NCI-H2227 treated with DMSO at 0.1 percent for 48 hours (cell line): ENCODE data around the gene COMT.
"Not testable (repeated sequence)": the region's sequence is repeated elsewhere in the genome, so short reads cannot be mapped to it uniquely, and the experiment has no call there.

Experiments used
- DNase-seq: peaks from one replicate; lab custom pipeline; 2025; lab: John Stamatoyannopoulos, UW

The COMT gene

DNA sequence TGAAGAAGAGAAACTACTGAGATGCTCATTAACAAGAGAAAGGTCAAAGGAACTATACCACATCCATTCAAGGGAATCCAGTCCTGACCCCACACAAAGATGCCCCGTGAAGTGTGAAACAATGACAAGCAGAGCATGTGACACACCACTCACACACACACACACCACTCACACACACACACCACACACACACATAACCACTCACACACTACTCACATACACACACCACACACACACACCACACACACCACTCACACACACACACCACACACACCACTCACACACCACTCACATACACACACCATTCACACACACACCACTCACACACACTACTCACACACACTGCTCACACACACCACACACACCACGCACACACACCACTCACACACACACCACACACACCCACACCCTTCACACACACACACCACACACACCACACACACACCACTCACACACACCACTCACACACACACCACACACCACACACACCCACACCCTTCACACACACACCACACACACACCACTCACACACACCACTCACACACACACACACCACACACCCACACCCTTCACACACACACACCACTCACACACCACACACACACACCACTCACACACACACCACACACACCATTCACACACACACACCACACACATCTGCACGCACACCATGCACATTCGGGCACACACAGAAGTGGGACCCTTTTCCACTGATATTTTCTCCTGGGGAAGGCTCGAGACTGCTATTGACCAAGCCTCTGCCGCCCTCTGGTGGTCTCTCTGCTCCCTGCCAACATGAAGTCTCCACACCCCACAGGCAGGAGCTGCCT is 32.0 kb upstream of the COMT start:
- DNase-seq = peak; percentile 82

DNA sequence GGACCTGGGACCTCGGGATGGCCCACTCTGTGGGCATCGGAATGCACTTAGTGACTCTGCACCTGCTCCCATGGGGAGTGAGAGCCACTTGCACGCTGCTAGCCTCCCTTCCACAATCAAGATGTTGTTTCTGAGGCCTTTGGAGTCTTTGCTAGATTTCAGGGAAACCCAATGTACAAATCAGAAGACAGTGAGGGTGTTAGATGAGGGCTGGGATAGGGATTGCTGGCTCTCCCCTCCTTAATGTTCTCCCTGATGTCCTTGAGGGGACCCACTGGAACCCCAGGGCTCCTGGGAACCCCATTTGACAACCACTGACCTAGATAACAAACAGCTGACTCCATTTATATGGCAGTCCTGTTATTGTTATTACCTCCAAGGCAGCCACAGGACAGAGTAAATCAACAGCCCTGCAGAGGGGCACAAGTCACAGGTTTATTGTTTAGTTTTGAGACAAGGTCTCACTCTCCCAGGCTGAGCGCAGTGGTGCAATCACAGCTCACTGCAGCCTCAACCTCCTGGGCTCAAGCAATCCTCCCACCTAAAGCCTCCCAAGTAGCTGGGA is 31.3 kb upstream of the COMT start:
- no peak for DNase-seq

DNA sequence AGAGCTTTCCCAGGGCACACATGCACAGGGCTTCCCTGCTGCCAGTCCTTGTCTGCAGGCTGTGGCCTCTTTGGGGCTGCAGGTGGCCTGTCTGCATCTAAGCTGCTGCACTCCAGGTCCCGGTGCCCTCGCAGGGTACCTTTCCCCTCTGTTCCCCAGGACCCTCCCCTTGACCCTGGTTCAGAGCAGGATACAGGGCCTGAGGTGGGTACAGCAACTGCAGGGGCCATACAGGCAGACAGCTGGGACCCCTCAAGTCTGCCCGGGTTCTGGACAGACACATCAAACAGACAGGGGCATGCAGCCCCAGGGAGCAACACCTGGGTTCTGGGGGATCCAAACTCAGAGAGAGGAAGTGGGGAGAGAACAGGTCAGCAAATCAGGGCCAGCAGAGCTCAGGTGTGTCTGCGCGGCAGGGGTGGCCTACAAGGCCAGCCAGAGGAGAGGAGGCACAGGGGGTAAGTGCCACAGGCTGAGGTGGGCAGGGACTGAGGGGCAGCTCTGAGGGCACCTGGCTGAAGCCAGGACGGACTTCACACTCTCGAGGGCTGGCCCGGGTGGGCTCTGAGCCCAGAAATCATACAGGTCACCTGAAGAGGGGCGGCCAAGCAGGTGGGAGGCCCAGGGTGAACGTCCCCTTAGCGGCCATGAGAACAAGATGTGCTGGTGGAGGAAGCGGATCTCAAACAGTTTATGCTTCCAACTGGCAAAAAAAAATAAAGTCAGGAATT is 29.9 kb upstream of the COMT start:
- DNase-seq = no peak

DNA sequence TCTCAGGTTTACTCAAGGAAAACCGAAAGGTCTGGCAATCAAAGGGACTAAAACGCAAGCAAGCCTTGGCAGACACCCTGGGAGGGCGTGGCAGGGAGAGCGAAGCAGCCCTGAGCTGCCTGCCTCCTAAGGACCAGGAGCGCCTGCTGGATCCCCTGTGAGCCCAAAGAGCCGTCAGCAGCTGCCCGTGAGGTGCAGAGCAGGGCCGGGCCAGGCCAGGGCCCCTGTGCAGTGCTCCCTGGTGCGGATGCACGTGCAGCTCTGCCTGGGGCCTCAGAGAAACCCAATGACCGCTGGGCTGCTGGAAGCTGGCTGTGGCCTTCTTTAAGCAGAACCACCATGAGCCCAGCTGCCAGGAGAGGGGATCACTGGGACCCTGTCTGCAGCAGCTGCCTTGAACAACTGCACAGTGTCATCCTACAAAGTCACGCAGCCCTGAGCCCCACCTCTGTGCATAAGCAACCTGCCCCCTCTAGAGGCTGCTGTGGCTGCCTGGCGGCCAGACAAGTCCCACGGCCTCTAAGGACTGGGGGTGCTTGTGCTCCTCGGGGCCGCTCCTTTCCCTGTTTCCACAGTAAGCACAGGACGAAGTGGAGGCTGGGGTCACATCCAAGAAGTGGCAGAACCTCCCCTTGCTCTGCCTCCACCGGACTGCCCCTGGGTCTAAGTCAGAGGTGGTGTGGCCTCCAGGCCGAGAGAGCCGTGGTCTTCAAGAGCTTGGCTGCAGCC is 29.1 kb upstream of the COMT start:
- no peak for DNase-seq

GRCh38 chr22:19913337-19913936 is 28.1 kb upstream of the COMT start:
- no peak for DNase-seq

- no peak for DNase-seq
Measured at GRCh38 chr22:19914201-19914943, 27.2 kb upstream of the COMT start.

DNA sequence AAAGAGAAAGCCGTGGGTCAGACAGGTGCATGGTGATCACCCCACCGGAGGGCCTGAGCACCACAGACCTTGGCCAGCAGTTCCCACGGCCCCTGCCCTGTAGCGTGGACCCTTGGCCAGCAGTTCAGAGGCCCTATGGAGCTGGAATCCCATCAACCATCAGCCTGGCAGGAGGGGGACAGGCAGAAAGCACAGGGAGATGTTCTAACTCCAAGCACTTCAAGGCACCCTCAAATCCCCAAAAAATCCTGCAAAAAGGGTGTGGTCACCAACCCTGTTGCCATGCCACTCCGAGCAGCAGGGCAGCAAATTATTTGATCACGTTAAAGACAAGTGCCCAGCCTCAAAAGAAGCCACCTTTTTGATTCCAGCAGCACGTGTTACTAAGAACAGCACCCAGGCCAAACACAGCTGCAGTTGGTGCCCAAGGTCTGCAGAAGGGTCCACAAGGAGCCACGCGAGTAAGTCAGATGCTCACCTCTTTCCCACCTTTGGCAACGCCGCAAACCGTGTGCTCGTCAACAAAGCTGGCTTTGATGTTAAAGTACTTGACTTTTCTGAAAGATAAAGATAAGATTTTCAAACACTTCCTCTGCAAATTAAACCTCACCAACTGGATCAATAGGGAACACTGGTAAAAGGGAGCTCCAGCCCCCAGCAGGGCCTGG is 26.2 kb upstream of the COMT start:
- DNase-seq = no peak

GRCh38 chr22:19916006-19916405 is 25.6 kb upstream of the COMT start:
- DNase-seq = no peak

GRCh38 chr22:19916941-19917340 is 24.6 kb upstream of the COMT start:
- DNase-seq = no peak

- no peak for DNase-seq
Measured at GRCh38 chr22:19917389-19918138, 24.0 kb upstream of the COMT start.

GRCh38 chr22:19918332-19919106 is 23.1 kb upstream of the COMT start:
- DNase-seq = no peak

GRCh38 chr22:19919701-19920363 is 21.7 kb upstream of the COMT start:
- no peak for DNase-seq

DNA sequence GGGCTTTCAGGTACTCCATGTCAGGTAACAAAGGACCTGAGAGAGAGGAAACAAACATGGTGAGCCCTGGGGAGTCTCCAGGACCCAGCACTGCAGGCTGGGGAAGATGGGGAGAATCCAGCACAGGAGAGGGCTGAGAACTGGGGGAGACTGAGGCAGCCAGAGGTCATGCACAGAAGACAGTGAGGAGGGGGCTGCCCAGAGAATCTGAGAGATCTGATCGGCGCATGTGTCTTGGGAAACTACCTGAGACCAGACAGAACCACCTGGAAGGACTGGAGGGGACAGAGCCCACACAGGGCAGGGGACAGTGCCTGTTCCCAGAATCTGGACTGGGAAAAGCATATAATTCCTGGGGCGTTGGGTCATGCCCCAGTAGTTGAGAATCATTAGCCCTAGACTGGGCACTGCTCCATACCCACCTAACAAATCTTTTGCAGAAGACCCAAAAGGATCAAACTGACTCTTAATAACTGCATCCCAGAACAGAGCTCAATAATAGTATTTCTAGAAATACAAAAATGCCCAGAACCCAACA is 20.0 kb upstream of the COMT start:
- DNase-seq = no peak

DNA sequence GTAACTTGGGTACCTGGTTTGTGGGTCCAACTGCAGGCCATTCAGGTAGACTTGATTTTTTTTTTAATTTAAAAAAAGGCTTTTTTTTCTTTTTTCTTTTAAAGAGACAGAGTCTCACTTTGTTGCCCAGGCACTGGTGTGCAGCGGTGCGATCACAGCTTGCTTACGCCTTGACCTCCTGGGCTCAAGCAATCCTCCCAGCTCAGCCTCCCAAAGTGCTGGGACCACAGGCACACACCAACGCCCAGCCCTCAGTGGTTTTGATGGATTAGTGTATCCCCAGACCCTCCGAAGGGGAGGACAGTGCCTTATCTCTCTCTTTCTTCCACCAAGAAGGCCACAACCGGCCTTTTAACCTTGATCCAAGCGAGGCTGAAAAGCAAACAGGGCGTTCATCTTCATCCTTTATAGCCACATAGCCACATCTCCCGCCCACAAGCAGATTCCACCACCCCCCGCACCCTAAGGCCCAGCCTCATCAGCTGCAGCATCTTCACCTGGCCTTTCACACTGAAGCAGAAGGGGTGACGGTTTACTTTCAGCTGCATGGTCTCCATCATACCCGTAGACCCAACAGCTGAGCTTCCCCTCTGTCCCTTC is 17.6 kb upstream of the COMT start:
- no peak for DNase-seq

GRCh38 chr22:19926028-19926427 is 15.5 kb upstream of the COMT start:
- not testable (repeated sequence) for DNase-seq

GRCh38 chr22:19927696-19928095 is 13.9 kb upstream of the COMT start:
- no peak for DNase-seq

GRCh38 chr22:19928207-19928606 is 13.4 kb upstream of the COMT start:
- no peak for DNase-seq
